Right lobe of liver (tissue), 6 donors: ENCODE data around the gene MOSPD2. TPM values are rescaled to one million over a fixed set of nuclear protein-coding genes. Genes with fewer than 3 reads are reported as not detected.

Experiments
- ATAC-seq, 4 donors: fragments of 200-7000 bp; cut with Tn5 transposase; one replicate each; pipeline ENCODE4 v1.9.1; 2020; ENCODE audit warnings: mild to moderate bottlenecking in 4 of 4, moderate library complexity in 4 of 4
- DNase-seq, 3 donors: peaks; one replicate each; pipeline ENCODE4 v3.0.0-alpha.2; 2020
- H3K27ac ChIP-seq, 3 donors: fragments of 200-600 bp; one replicate each; pipeline ENCODE4 v1.8.0; 2022
- H3K27me3 ChIP-seq, 2 donors: fragments of 200-600 bp; one replicate each; pipeline ENCODE4 v1.8.0; 2022
- H3K36me3 ChIP-seq, 4 donors: fragments of 200-600 bp; sonication (generic) in 1 of 4; one replicate each; pipeline versions ENCODE4 v1.5.1 to v1.8.0; 2017 to 2022; ENCODE audit warnings: control low read depth in 1 of 4
- H3K4me1 ChIP-seq, 4 donors: fragments of 200-600 bp; sonication (generic) in 1 of 4; one replicate each; pipeline versions ENCODE4 v1.5.1 to v1.8.0; 2017 to 2022; ENCODE audit warnings: control low read depth in 1 of 4
- H3K4me3 ChIP-seq, 3 donors: fragments of 200-600 bp; one replicate each; pipeline ENCODE4 v1.8.0; 2022
- H3K9me3 ChIP-seq, 4 donors: fragments of 200-600 bp; sonication (generic) in 1 of 4; one replicate each; pipeline versions ENCODE4 v1.5.1 to v1.8.0; 2017 to 2022; ENCODE audit warnings: control low read depth in 1 of 4
- CTCF ChIP-seq, 4 donors: fragments of 200-600 bp in 3 of 4; fragments of 450-650 bp in 1 of 4; IDR thresholded peaks; one replicate each; pipeline versions ENCODE4 v1.5.1 to v1.8.0; 2016 to 2022; ENCODE audit warnings: antibody characterized with exemption in 4 of 4, mild to moderate bottlenecking in 2 of 4
- POLR2A ChIP-seq: fragments of 450-650 bp; IDR thresholded peaks from one replicate; pipeline ENCODE4 v1.6.1; 2017; ENCODE audit warnings: antibody characterized with exemption, mild to moderate bottlenecking
- WGBS: methylation state at CpG from one replicate; pipeline ENCODE4 v1.1.6; 2018; ENCODE audit warnings: low coverage, low lambda C conversion rate; ENCODE audit not compliant: insufficient coverage; ENCODE audit errors: missing lambda C conversion rate; 5-methylcytosine and 5-hydroxymethylcytosine counted together
- intact Hi-C, 2 donors: fragments of 100-400 bp; cut with DNase I; formaldehyde crosslinking; loops; one replicate each; pipeline versions ENCODE4 v1.11.2 to v1.14.1; 2022
- total RNA-seq, 6 experiments: library from RNA; depleted of rRNA in 2 of 6; stranded (reverse); fragments of >200 nt in 2 of 6; fragmentation: NEBNext Ultra II Directional in 3 of 6; extraction: Animal tissue kit (Norgen Biotek cat#: 25700) in 3 of 6; gene quantifications; one replicate each; pipeline versions ENCODE4 v1.1.0 to v1.2.4, GENCODE V29; 2016 to 2023
- donor health status: DM: no; HTN: yes; CAD: no.
- donor health status: DM: no; HTN: no; CAD: no.
- donor health status: DM: no; HTN: no; CAD: no.
- donor health status: DM: no; HTN: yes; CAD: no.
- donor health status: DM: no; HTN: yes; CAD: no.

Gene MOSPD2
- total RNA-seq, 6 experiments from 2014 or later, result 3.8 to 14.8 (median 8.7) TPM

GRCh38 chrX:14875624-14876023, 2.4 kb downstream of the MOSPD2 start:
- 64% methylated on average over 7 of the region's 7 CpGs for WGBS
- ATAC-seq (no peak), DNase-seq (no peak)
- Histone ChIP-seq H3K4me3 (no peak overlapping the region), H3K9me3 (no peaks in the 10 kb centered on the region), H3K4me1 (peaks cover 0 to 4% (median 0%) of the 10 kb centered on the region in 4 donors), H3K27me3 (no peaks in the 10 kb centered on the region), H3K27ac (no peak overlapping the region), H3K36me3 (no peaks in the 10 kb centered on the region)
- intact Hi-C loops, result no loop called here
- no peak for TF ChIP-seq POLR2A

- DNase-seq (no peak), ATAC-seq (no peak)
- no peaks in the 10 kb centered on the region for H3K4me1 ChIP-seq
- no peak overlapping the region for H3K4me3 ChIP-seq
- H3K9me3 ChIP-seq, result no peaks in the 10 kb centered on the region
- no peak overlapping the region for H3K27ac ChIP-seq
- no peaks in the 10 kb centered on the region for H3K27me3 ChIP-seq
- intact Hi-C loops, result no loop called here
- TF ChIP-seq CTCF (IDR thresholded peaks at IDR 0.05), result no peak
- no peak for TF ChIP-seq POLR2A
- no peaks in the 10 kb centered on the region for H3K36me3 ChIP-seq
Measured at GRCh38 chrX:14883826-14884225, 10.6 kb downstream of the MOSPD2 start.

- 52% methylated on average over 1 of the region's 1 CpG for WGBS
- no peaks in the 10 kb centered on the region for H3K4me1 ChIP-seq
- no peaks in the 10 kb centered on the region for H3K27me3 ChIP-seq
- ATAC-seq, result no peak
- no peak overlapping the region for H3K27ac ChIP-seq
- H3K36me3 ChIP-seq, result no peaks in the 10 kb centered on the region
- H3K4me3 ChIP-seq, result no peak overlapping the region
- intact Hi-C loops, result no loop called here
- no peak for DNase-seq
- H3K9me3 ChIP-seq, result no peaks in the 10 kb centered on the region
- TF ChIP-seq CTCF (IDR thresholded peaks at IDR 0.05), result no peak
Measured at GRCh38 chrX:14884714-14885113, 11.5 kb downstream of the MOSPD2 start.

GRCh38 chrX:14886252-14886651, 13.0 kb downstream of the MOSPD2 start:
- WGBS, result 63% methylated on average over 3 of the region's 3 CpGs
- no peaks in the 10 kb centered on the region for H3K9me3 ChIP-seq
- DNase-seq (no peak), ATAC-seq (no peak)
- no peak for TF ChIP-seq POLR2A
- no peaks in the 10 kb centered on the region for H3K4me1 ChIP-seq
- no peak overlapping the region for H3K4me3 ChIP-seq
- intact Hi-C loops, result no loop called here
- no peaks in the 10 kb centered on the region for H3K36me3 ChIP-seq
- no peaks in the 10 kb centered on the region for H3K27me3 ChIP-seq
- H3K27ac ChIP-seq, result no peak overlapping the region

- no peak overlapping the region for H3K27ac ChIP-seq
Measured at GRCh38 chrX:14896273-14896672, 23.1 kb downstream of the MOSPD2 start.

More at GRCh38 chrX:14896273-14896672, 23.1 kb downstream of the MOSPD2 start:
- ATAC-seq (no peak), DNase-seq (no peak)
- 60% methylated on average over 2 of the region's 2 CpGs for WGBS
- intact Hi-C loops, result no loop called here
- Histone ChIP-seq H3K4me3 (no peak overlapping the region), H3K27me3 (no peaks in the 10 kb centered on the region), H3K9me3 (no peaks in the 10 kb centered on the region), H3K36me3 (no peaks in the 10 kb centered on the region), H3K4me1 (no peaks in the 10 kb centered on the region)
- no peak for TF ChIP-seq CTCF (IDR thresholded peaks at IDR 0.05)
- no peak for TF ChIP-seq POLR2A
